ENCODE data around the gene MMP15.
"Not testable (repeated sequence)": the region's sequence is repeated elsewhere in the genome, so short reads cannot be mapped to it uniquely, and the experiment has no call there.

Gene MMP15

GRCh38 chr16:58025351-58026138 lies at the start of gene MMP15:
Gene MMP15, plus strand, starts transcription at chr16:58025754. Its CDS starts 597 bp downstream, at chr16:58026351.
- DNase-seq (ENCODE audit: low spot score): peak; percentile 75

- no peak for DNase-seq (ENCODE audit: low spot score)
Observed at GRCh38 chr16:57976331-57976796, 49.2 kb upstream of the MMP15 start.

GRCh38 chr16:57977418-57978069 lies 48.0 kb upstream of the MMP15 start:
- no peak for DNase-seq (ENCODE audit: low spot score)

DNA sequence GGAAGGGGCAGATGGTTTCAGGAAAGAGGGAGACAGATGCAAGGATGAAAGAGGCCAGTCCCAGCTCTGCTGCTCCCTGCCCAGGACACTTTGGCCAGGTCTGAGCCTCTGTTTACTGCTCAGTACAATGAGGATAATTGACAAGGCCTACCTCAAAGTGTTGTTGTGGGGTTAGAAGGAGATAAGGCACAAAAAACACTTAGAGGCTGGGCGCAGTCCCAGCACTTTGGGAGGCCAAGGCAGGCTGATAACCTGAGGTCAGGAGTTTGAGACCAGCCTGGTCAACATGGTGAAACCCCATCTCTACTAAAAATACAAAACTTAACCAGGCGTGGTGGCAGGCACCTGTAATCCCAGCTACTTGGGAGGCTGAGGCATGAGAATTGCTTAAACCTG lies 47.5 kb upstream of the MMP15 start:
- not testable (repeated sequence) for DNase-seq (ENCODE audit: low spot score)

GRCh38 chr16:57979006-57979585 lies 46.5 kb upstream of the MMP15 start:
- no peak for DNase-seq (ENCODE audit: low spot score)

- DNase-seq (ENCODE audit: low spot score): no peak
Observed at GRCh38 chr16:57981636-57982035, 43.9 kb upstream of the MMP15 start.

- no peak for DNase-seq (ENCODE audit: low spot score)
Observed at GRCh38 chr16:57982385-57982784, 43.2 kb upstream of the MMP15 start.

GRCh38 chr16:57984443-57985203 lies 40.9 kb upstream of the MMP15 start:
- DNase-seq (ENCODE audit: low spot score): no peak

- no peak for DNase-seq (ENCODE audit: low spot score)
Observed at GRCh38 chr16:57985204-57986181, 40.1 kb upstream of the MMP15 start.

- no peak for DNase-seq (ENCODE audit: low spot score)
Observed at GRCh38 chr16:57986196-57986595, 39.4 kb upstream of the MMP15 start.

- DNase-seq (ENCODE audit: low spot score): no peak
Observed at GRCh38 chr16:57987441-57988177, 37.9 kb upstream of the MMP15 start.

- DNase-seq (ENCODE audit: low spot score): no peak
Observed at GRCh38 chr16:57988929-57989328, 36.6 kb upstream of the MMP15 start.

DNA sequence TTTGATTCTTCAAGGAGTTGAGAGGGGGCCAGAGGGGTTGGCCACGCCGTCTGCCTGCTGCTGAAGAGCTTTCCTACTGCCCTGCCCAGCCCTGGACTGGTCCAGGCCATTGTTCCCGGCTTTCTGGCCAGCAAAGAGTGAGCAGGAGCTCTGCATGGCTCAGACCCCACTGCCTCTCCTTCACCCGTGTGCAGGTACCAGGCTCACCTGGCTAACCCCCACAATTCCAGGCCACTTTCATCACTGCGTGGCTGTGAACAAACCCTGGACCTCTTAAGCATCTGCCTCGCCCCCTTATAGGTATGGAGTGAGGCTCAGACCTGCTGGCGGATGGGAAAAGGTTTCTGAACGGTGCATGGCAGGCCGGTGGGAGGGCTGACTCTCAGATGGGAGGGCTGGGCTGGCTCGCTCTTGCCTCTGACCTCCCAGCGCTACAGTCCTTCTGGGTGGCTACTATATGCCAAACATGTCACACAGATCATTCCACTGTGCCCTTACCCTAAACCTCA lies 33.9 kb upstream of the MMP15 start:
- DNase-seq (ENCODE audit: low spot score): no peak

DNA sequence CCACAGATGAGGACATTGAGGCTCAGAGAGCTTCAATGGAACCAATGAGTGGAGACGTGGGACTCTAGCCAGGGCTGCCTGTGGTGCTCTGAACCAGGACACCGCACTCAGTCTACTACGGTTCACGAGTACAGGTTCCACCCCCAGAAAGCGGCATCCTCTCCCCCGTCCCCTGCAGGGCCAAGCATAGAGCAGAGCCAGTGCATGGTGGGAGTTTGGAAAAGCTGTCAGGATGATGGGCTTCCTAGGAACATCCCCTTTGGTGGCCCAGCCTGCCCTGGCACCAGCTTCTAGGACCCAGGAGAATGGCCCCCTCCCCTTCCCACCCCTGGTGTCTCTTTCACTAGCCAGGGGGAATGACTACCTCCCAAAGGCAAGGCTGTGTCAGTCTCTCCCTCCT lies 33.5 kb upstream of the MMP15 start:
- no peak for DNase-seq (ENCODE audit: low spot score)

- DNase-seq (ENCODE audit: low spot score): no peak
Observed at GRCh38 chr16:57993438-57993837, 32.1 kb upstream of the MMP15 start.

- DNase-seq (ENCODE audit: low spot score): no peak
Observed at GRCh38 chr16:57993897-57994296, 31.7 kb upstream of the MMP15 start.

GRCh38 chr16:57994361-57994760 lies 31.2 kb upstream of the MMP15 start:
- DNase-seq (ENCODE audit: low spot score): no peak

DNA sequence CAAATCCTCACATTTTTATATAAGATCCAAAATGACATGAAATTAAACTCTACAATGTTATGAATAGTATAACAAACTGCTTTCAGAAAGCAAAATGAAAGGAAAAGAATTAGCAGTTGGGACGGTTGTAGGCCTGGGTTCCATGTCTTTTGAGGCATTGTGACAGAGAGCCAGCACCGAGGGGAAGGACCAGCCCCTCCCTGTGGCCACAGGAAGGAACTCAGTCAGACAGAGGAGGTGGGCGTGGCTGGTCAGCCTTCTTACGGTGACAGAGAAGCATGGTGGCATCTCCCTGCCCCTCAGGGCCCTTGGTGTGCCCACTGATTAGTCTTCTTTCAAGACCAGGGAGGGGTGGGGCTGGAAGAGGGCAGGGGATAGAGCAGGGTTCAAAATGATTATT lies 30.8 kb upstream of the MMP15 start:
- DNase-seq (ENCODE audit: low spot score): peak; percentile 55

GRCh38 chr16:57995721-57996405 lies 29.7 kb upstream of the MMP15 start:
- no peak for DNase-seq (ENCODE audit: low spot score)

Measured in HuH-7 (cell line).